IPS-20b (cell line): Measurements from ENCODE around the gene SREBF2.

ENCODE experiments used
- H3K27ac ChIP-seq: one replicate; pipeline ENCODE4 v1.5.1; 2013; ENCODE audit warnings: low read length
- H3K27me3 ChIP-seq: 2 replicates; pipeline ENCODE4 v1.6.1; 2013; ENCODE audit warnings: mild to moderate bottlenecking, low read length, inconsistent platforms; ENCODE audit not compliant: insufficient read depth
- H3K36me3 ChIP-seq: 2 replicates; pipeline ENCODE4 v1.6.1; 2013; ENCODE audit warnings: low read depth, mild to moderate bottlenecking, inconsistent platforms, low read length, moderate library complexity; ENCODE audit not compliant: insufficient read depth
- H3K4me1 ChIP-seq: 2 replicates; pipeline ENCODE4 v1.6.1; 2013; ENCODE audit warnings: mild to moderate bottlenecking, control low read depth, inconsistent platforms, low read length, moderate library complexity; ENCODE audit not compliant: insufficient read depth
- H3K4me3 ChIP-seq: 2 replicates; pipeline ENCODE4 v1.5.1; 2013; ENCODE audit warnings: mild to moderate bottlenecking, low read length, inconsistent platforms
- H3K9ac ChIP-seq: 2 replicates; pipeline ENCODE4 v1.6.1; 2013; ENCODE audit warnings: low read depth, mild to moderate bottlenecking, inconsistent platforms, low read length, moderate library complexity
- H3K9me3 ChIP-seq: 2 replicates; pipeline ENCODE4 v1.6.1; 2013; ENCODE audit warnings: mild to moderate bottlenecking, low read depth, low read length, inconsistent platforms; ENCODE audit not compliant: insufficient read depth

SREBF2 gene

GRCh38 chr22:41934284-41935014 lies 101.5 kb downstream of the SREBF2 start:
- Histone ChIP-seq H3K4me3 (no peak overlapping the region), H3K4me1 (no peaks in the 10 kb centered on the region), H3K27ac (no peak overlapping the region), H3K9me3 (no peaks in the 10 kb centered on the region), H3K36me3 (peaks cover 24% of the 10 kb centered on the region), H3K9ac (no peak overlapping the region), H3K27me3 (no peaks in the 10 kb centered on the region; the same call in 1 of the 2 replicates)

- H3K27ac ChIP-seq = no peak overlapping the region
- H3K9ac ChIP-seq = no peak overlapping the region
- no peaks in the 10 kb centered on the region for H3K4me1 ChIP-seq
Observed at GRCh38 chr22:41935015-41935351, 102.1 kb downstream of the SREBF2 start.

DNA sequence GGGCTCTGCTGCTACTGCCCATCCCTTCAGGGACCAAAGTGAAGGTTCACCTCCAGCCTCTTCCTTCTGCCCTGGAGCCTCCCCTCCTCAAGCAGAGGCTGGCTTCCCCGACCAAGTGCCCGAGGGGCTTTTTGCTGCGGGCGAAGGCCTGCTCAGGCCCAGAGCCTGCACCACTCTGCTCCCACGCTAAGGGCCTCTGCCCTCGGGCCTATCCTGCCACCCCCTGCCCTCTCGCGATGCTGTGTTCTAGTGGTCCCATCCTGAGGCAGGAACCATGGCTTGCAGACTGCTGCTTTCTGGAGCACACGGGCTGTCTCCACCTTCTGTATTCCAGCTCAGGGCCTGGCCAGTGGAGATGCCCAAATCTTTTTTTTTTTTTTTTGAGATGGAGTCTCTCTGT lies 102.6 kb downstream of the SREBF2 start:
- Histone ChIP-seq H3K27ac (no peak overlapping the region), H3K27me3 (no peaks in the 10 kb centered on the region; the same call in 1 of the 2 replicates), H3K4me1 (no peaks in the 10 kb centered on the region), H3K9ac (no peak overlapping the region), H3K36me3 (peaks cover 32% of the 10 kb centered on the region), H3K4me3 (no peak overlapping the region), H3K9me3 (no peaks in the 10 kb centered on the region)

More at GRCh38 chr22:41935015-41935351, 102.1 kb downstream of the SREBF2 start:
- Histone ChIP-seq H3K27me3 (no peaks in the 10 kb centered on the region; the same call in 1 of the 2 replicates), H3K36me3 (peaks cover 27% of the 10 kb centered on the region), H3K9me3 (no peaks in the 10 kb centered on the region), H3K4me3 (no peak overlapping the region)

GRCh38 chr22:41936894-41937169 lies 103.9 kb downstream of the SREBF2 start:
- Histone ChIP-seq H3K9ac (no peak overlapping the region), H3K9me3 (no peaks in the 10 kb centered on the region), H3K27me3 (no peaks in the 10 kb centered on the region; the same call in 1 of the 2 replicates), H3K36me3 (peaks cover 44% of the 10 kb centered on the region), H3K27ac (no peak overlapping the region), H3K4me3 (no peak overlapping the region), H3K4me1 (no peaks in the 10 kb centered on the region)

GRCh38 chr22:41939981-41940831 lies 107.3 kb downstream of the SREBF2 start:
- no peaks in the 10 kb centered on the region for H3K4me1 ChIP-seq

GRCh38 chr22:41940832-41941765 lies 108.2 kb downstream of the SREBF2 start:
- Histone ChIP-seq H3K9me3 (no peaks in the 10 kb centered on the region), H3K27me3 (no peaks in the 10 kb centered on the region), H3K4me3 (no peak overlapping the region), H3K4me1 (no peaks in the 10 kb centered on the region), H3K27ac (no peak overlapping the region), H3K36me3 (peaks cover 73% of the 10 kb centered on the region), H3K9ac (no peak overlapping the region)

More at GRCh38 chr22:41939981-41940831, 107.3 kb downstream of the SREBF2 start:
- no peak overlapping the region for H3K27ac ChIP-seq
- H3K27me3 ChIP-seq = no peaks in the 10 kb centered on the region
- H3K9ac ChIP-seq = no peak overlapping the region
- H3K4me3 ChIP-seq = no peak overlapping the region
- H3K9me3 ChIP-seq = no peaks in the 10 kb centered on the region
- peaks cover 74% of the 10 kb centered on the region for H3K36me3 ChIP-seq

DNA sequence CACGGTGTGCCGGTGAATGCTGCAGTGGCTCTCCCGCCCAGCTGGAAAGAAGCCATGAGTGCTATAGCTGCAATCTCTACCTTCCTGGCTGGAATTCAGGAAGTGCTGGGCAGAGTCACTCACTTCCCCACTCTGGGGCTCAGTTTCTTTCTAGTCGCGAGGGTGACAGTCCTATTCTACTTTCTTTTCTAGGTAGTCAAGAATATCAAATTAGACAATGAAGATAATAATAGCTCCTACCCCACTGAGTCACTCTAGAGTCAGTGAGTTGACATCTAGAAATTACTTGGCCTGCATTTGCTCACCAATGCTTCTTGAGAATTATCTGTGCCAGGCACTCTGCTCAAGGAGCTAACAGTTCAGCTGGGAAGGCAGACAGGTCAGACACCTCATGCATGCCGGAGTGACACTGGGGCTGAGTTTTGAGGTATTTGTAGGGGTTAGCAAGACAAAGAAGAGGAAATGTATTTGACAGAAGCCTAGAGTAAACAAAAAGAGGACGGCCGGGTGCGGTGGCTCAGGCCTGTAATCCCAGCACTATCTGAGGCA lies 110.8 kb downstream of the SREBF2 start:
- Histone ChIP-seq H3K9ac (no peak overlapping the region), H3K27me3 (no peaks in the 10 kb centered on the region), H3K27ac (no peak overlapping the region), H3K4me1 (no peaks in the 10 kb centered on the region), H3K9me3 (no peaks in the 10 kb centered on the region), H3K4me3 (no peak overlapping the region), H3K36me3 (peaks cover 57% of the 10 kb centered on the region)

DNA sequence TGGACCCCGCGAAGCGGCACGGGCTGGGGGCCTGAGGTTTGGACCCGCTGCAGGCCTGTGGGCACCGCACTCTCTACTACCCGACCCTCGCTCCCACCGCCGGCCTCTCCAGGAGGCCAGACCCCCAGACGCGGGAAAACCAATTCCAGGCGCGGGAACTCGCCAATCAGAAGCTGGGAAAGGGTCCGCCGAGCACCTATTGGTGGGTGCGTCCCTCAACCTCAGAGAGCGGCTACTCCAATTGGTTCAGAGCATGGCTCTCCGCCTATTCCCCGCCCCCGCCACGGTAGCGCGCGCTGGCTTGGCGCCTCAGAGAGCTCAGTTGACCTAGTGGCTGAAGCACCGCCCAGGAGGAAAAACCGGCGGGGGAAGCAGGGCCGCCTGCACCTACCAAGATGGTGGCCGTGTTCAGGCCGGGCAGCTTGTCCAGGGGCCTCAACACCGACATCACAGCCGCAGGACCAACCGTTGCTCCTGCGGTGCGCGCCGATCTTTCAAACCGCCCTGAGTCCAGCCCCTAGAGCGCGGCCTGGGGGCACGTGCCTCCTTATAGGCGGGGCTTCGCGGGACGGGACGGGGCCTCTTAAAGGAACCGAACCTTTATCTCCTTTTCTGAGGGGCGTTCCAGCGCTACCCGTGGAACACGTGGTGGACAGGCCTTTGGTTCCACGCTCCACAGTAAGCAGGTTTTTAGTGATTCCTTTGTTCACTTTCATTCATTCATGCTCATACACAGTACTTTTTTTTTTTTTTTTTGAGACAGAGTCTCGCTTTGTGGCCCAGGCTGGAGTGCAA lies 113.9 kb downstream of the SREBF2 start, which contains the start of gene CENPM:
CENPM (minus strand) TSS at position 524 of the 795 bp plus-strand sequence; CDS start at position 448, 76 bp downstream.
- Histone ChIP-seq H3K27me3 (no peaks in the 10 kb centered on the region), H3K27ac (peak within 1 kb of the TSS; percentile 51), H3K9ac (peak within 1 kb of the TSS; percentile 93), H3K4me1 (peaks cover 8% of the 10 kb centered on the region; the same call in 1 of the 2 replicates), H3K36me3 (peaks cover 30% of the 10 kb centered on the region), H3K9me3 (no peaks in the 10 kb centered on the region), H3K4me3 (peak within 1 kb of the TSS; percentile 90)

GRCh38 chr22:41947424-41948080 lies 114.6 kb downstream of the SREBF2 start:
- Histone ChIP-seq H3K9me3 (no peaks in the 10 kb centered on the region), H3K4me1 (peaks cover 12% of the 10 kb centered on the region; the same call in 1 of the 2 replicates), H3K36me3 (peaks cover 26% of the 10 kb centered on the region), H3K9ac (peak overlapping the region; percentile 93; the same call in 1 of the 2 replicates), H3K27ac (no peak overlapping the region), H3K27me3 (no peaks in the 10 kb centered on the region), H3K4me3 (peak overlapping the region; percentile 90; the same call in 1 of the 2 replicates)

- Histone ChIP-seq H3K36me3 (peaks cover 20% of the 10 kb centered on the region), H3K4me3 (0 out of 2 replicates have a peak overlapping the region, but pooled peaks have one; percentile 1), H3K4me1 (peaks cover 12% of the 10 kb centered on the region; the same call in 1 of the 2 replicates), H3K9me3 (no peaks in the 10 kb centered on the region), H3K9ac (no peak overlapping the region), H3K27me3 (no peaks in the 10 kb centered on the region), H3K27ac (no peak overlapping the region)
Observed at GRCh38 chr22:41948142-41948541, 115.2 kb downstream of the SREBF2 start.
